GM21619 (cell line): Measurements from ENCODE around the gene GMCL2.

ENCODE experiments used
- ATAC-seq: cut with Tn5 transposase; IDR thresholded peaks from one replicate; pipeline ENCODE4 v1.9.1; 2021; ENCODE audit not compliant: unreplicated experiment

GMCL2 gene

GRCh38 chr5:178186427-178186826 lies 744 bp downstream of the GMCL2 start:
- no peak for ATAC-seq

GRCh38 chr5:178182158-178182876 lies 4.9 kb downstream of the GMCL2 start:
- ATAC-seq, result no peak

- no peak for ATAC-seq
These were observed 6.9 kb downstream of the GMCL2 start for GRCh38 chr5:178180141-178180863.

GRCh38 chr5:178177569-178177968 lies 9.6 kb downstream of the GMCL2 start:
- ATAC-seq, result no peak

- ATAC-seq, result no peak
These were observed 10.4 kb downstream of the GMCL2 start for GRCh38 chr5:178176791-178177190.

GRCh38 chr5:178174456-178174855 lies 12.7 kb downstream of the GMCL2 start:
- ATAC-seq, result no peak

GRCh38 chr5:178170455-178170854 lies 16.7 kb downstream of the GMCL2 start:
- no peak for ATAC-seq

GRCh38 chr5:178165581-178165980 lies 21.6 kb downstream of the GMCL2 start:
- ATAC-seq, result no peak

GRCh38 chr5:178163772-178164735 lies 23.1 kb downstream of the GMCL2 start:
- peak; percentile 96 for ATAC-seq

- ATAC-seq, result no peak
These were observed 24.7 kb downstream of the GMCL2 start for GRCh38 chr5:178162481-178162880.

GRCh38 chr5:178160176-178160575 lies 27.0 kb downstream of the GMCL2 start:
- no peak for ATAC-seq

GRCh38 chr5:178155065-178155464 lies 32.1 kb downstream of the GMCL2 start:
- no peak for ATAC-seq

- ATAC-seq, result peak; percentile 97
These were observed 33.4 kb downstream of the GMCL2 start, which contains the start of gene NHP2 for GRCh38 chr5:178153530-178154340. TSS of gene NHP2 (minus strand) at chr5:178153885. CDS start at chr5:178153817, 68 bp downstream.

- ATAC-seq, result no peak
These were observed 34.4 kb downstream of the GMCL2 start for GRCh38 chr5:178152491-178153444.

- no peak for ATAC-seq
These were observed 36.0 kb downstream of the GMCL2 start for GRCh38 chr5:178150977-178151734.

- no peak for ATAC-seq
These were observed 37.8 kb downstream of the GMCL2 start for GRCh38 chr5:178149199-178149932.

GRCh38 chr5:178147406-178147805 lies 39.8 kb downstream of the GMCL2 start:
- ATAC-seq, result no peak
